IPS-15b (cell line): ENCODE measurements around the gene KAT5.
A peak's percentile ranks its signal among the peaks of the same experiment; 100 is the strongest.
"Not testable (repeated sequence)": the region's sequence is repeated elsewhere in the genome, so short reads cannot be mapped to it uniquely, and the experiment has no call there.

Experiments
- H3K27me3 ChIP-seq: one replicate; pipeline ENCODE4 v1.6.1; 2013; ENCODE audit warnings: low read length; ENCODE audit not compliant: control insufficient read depth, insufficient read depth
- H3K36me3 ChIP-seq: one replicate; pipeline ENCODE4 v1.6.1; 2013; ENCODE audit warnings: low read length; ENCODE audit not compliant: control insufficient read depth, insufficient read depth
- H3K4me1 ChIP-seq: one replicate; pipeline ENCODE4 v1.6.1; 2013; ENCODE audit warnings: mild to moderate bottlenecking, low read length; ENCODE audit not compliant: control insufficient read depth, insufficient read depth
- H3K4me3 ChIP-seq: one replicate; pipeline ENCODE4 v1.5.1; 2013; ENCODE audit warnings: low read depth, low read length
- H3K9ac ChIP-seq: one replicate; pipeline ENCODE4 v1.6.1; 2013; ENCODE audit warnings: low read depth, mild to moderate bottlenecking, low read length
- H3K9me3 ChIP-seq: one replicate; pipeline ENCODE4 v1.6.1; 2013; ENCODE audit warnings: mild to moderate bottlenecking, low read length; ENCODE audit not compliant: control insufficient read depth, insufficient read depth

Gene KAT5

GRCh38 chr11:65711785-65712632, at the start of gene KAT5:
Gene KAT5, plus strand, starts transcription at chr11:65712252. Its CDS starts 16 bp downstream, at chr11:65712268.
- H3K27me3 ChIP-seq = no peaks in the 10 kb centered on the region

DNA sequence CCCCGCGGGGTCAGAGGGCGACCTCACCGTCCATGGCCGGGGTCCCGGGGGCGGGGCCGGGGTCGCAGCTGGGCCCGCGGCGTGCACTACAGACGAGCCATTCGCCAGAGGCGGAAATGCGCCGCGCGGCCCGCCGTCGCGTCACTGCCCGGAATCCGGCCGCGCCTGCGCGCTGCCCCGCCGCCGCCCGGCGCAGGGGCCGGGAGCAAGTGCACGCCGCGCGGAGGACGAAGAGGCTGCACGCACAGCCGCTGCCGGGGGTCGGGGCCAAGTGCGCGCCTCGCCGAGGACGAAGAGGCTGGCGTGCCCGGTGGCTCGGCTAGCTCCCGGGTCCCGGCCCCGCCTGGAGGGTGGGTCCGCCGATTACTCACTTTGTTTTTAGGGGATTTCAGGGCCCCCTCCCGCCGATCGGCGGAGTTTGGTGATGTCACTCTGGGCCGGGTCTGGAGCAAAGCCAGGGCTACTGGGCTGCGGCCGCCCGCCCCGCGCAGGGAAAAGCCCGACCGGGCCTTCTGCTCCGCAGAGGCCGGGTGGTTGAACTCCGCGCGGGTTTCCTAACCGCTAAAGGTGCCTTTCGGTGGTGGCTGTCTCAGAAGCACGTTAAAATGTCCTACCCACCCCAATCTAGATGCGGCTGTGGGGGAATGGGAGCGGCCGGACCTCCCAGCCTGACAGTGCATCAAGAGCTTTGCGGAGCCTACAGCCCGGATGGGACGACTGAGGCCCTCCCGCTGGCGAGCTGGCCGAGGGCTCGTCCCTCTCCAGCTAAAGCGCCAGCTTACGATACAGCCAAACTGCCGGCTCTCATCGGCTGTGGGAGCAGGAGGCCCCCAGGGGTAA, 49.0 kb upstream of the KAT5 start, which contains the start of gene RELA:
Gene RELA (minus strand): TSS at position 118 of the 840 bp plus-strand sequence. CDS start 84 bp downstream, at position 34.
- Histone ChIP-seq H3K4me3 (peak within 1 kb of the TSS; percentile 94), H3K4me1 (no peaks in the 10 kb centered on the region), H3K27me3 (no peaks in the 10 kb centered on the region), H3K9ac (peak within 1 kb of the TSS; percentile 97), H3K9me3 (no peaks in the 10 kb centered on the region), H3K36me3 (peaks cover 22% of the 10 kb centered on the region)

More at GRCh38 chr11:65711785-65712632, at the start of gene KAT5:
- no peaks in the 10 kb centered on the region for H3K9me3 ChIP-seq
- no peaks in the 10 kb centered on the region for H3K4me1 ChIP-seq
- H3K9ac ChIP-seq = peak within 1 kb of the TSS; percentile 95
- H3K36me3 ChIP-seq = peaks cover 33% of the 10 kb centered on the region
- peak within 1 kb of the TSS; percentile 95 for H3K4me3 ChIP-seq

- peak overlapping the region; percentile 94 for H3K4me3 ChIP-seq
- no peaks in the 10 kb centered on the region for H3K9me3 ChIP-seq
- H3K36me3 ChIP-seq = peaks cover 15% of the 10 kb centered on the region
Observed at GRCh38 chr11:65663639-65664200, 48.3 kb upstream of the KAT5 start.

GRCh38 chr11:65672180-65672860, 39.7 kb upstream of the KAT5 start:
- H3K27me3 ChIP-seq = no peaks in the 10 kb centered on the region
- no peak overlapping the region for H3K9ac ChIP-seq
- no peaks in the 10 kb centered on the region for H3K4me1 ChIP-seq
- H3K4me3 ChIP-seq = no peak overlapping the region
- H3K9me3 ChIP-seq = no peaks in the 10 kb centered on the region
- H3K36me3 ChIP-seq = no peaks in the 10 kb centered on the region

More at GRCh38 chr11:65663639-65664200, 48.3 kb upstream of the KAT5 start:
- Histone ChIP-seq H3K27me3 (no peaks in the 10 kb centered on the region), H3K9ac (peak overlapping the region; percentile 97), H3K4me1 (no peaks in the 10 kb centered on the region)

- H3K9ac ChIP-seq = no peak overlapping the region
- no peaks in the 10 kb centered on the region for H3K36me3 ChIP-seq
- no peaks in the 10 kb centered on the region for H3K9me3 ChIP-seq
- no peaks in the 10 kb centered on the region for H3K4me1 ChIP-seq
- no peaks in the 10 kb centered on the region for H3K27me3 ChIP-seq
- no peak overlapping the region for H3K4me3 ChIP-seq
Observed at GRCh38 chr11:65672982-65673381, 39.1 kb upstream of the KAT5 start.

GRCh38 chr11:65680192-65680743, 31.8 kb upstream of the KAT5 start:
- no peak overlapping the region for H3K4me3 ChIP-seq
- H3K9ac ChIP-seq = no peak overlapping the region

DNA sequence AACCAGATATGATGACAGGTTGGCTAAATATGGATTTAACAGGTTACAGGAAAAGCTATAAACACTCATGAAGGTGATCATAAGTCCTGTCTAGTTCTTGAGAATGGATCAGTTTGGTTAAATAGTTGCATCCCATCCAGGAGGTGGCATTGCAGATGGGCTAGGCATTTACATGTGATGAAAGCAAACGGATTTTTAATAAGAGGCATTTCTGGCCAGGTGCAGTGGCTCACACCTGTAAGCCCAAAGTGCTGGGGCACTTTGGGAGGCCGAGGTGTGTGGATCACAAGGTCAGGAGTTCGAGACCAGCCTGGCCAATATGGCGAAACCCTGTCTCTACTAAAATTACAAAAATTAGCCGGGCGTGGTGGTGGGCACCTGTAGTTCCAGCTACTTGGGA, 28.6 kb upstream of the KAT5 start:
- H3K9ac ChIP-seq, H3K9me3 ChIP-seq, H3K4me1 ChIP-seq, H3K4me3 ChIP-seq, H3K36me3 ChIP-seq, H3K27me3 ChIP-seq: not testable (repeated sequence)

More at GRCh38 chr11:65680192-65680743, 31.8 kb upstream of the KAT5 start:
- H3K4me1 ChIP-seq = no peaks in the 10 kb centered on the region
- H3K36me3 ChIP-seq = no peaks in the 10 kb centered on the region
- no peaks in the 10 kb centered on the region for H3K9me3 ChIP-seq
- no peaks in the 10 kb centered on the region for H3K27me3 ChIP-seq

DNA sequence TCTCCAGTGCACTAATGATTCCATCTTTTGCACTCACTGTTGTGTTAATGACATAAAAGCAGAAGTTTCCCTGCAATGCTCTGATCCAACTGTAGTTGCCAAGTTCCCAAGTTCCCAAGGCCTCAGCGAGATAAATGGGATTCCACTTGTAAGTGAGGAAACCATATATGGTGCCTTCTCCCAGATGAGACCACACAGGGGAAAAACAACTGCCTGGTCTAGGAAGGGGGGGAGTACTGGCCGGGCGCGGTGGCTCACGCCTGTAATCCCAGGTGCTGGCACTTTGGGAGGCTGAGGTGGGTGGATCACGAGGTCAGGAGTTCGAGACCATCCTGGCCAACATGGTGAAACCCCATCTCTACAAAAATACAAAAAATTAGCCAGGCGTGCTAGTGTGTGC, 26.1 kb upstream of the KAT5 start:
- Histone ChIP-seq H3K4me3 (no peak overlapping the region), H3K27me3 (no peaks in the 10 kb centered on the region), H3K9me3 (no peaks in the 10 kb centered on the region), H3K9ac (no peak overlapping the region), H3K36me3 (no peaks in the 10 kb centered on the region), H3K4me1 (no peaks in the 10 kb centered on the region)

- H3K36me3 ChIP-seq, H3K9ac ChIP-seq, H3K27me3 ChIP-seq, H3K4me1 ChIP-seq, H3K9me3 ChIP-seq, H3K4me3 ChIP-seq: not testable (repeated sequence)
Observed at GRCh38 chr11:65691847-65692246, 20.2 kb upstream of the KAT5 start.

GRCh38 chr11:65692367-65692766, 19.7 kb upstream of the KAT5 start:
- H3K27me3 ChIP-seq = no peaks in the 10 kb centered on the region
- H3K4me3 ChIP-seq = no peak overlapping the region
- no peaks in the 10 kb centered on the region for H3K36me3 ChIP-seq
- H3K4me1 ChIP-seq = peaks cover 4% of the 10 kb centered on the region
- no peak overlapping the region for H3K9ac ChIP-seq
- no peaks in the 10 kb centered on the region for H3K9me3 ChIP-seq
